ENCODE data around the gene CD274. TPM values are rescaled to one million over a fixed set of nuclear protein-coding genes. Genes with fewer than 3 reads are reported as not detected.

CD274 gene
- total RNA-seq: 20.8 and 22.7 TPM in 2 replicates

DNA sequence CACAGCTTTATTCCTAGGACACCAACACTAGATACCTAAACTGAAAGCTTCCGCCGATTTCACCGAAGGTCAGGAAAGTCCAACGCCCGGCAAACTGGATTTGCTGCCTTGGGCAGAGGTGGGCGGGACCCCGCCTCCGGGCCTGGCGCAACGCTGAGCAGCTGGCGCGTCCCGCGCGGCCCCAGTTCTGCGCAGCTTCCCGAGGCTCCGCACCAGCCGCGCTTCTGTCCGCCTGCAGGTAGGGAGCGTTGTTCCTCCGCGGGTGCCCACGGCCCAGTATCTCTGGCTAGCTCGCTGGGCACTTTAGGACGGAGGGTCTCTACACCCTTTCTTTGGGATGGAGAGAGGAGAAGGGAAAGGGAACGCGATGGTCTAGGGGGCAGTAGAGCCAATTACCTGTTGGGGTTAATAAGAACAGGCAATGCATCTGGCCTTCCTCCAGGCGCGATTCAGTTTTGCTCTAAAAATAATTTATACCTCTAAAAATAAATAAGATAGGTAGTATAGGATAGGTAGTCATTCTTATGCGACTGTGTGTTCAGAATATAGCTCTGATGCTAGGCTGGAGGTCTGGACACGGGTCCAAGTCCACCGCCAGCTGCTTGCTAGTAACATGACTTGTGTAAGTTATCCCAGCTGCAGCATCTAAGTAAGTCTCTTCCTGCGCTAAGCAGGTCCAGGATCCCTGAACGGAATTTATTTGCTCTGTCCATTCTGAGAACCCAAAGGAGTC is at the start of gene CD274:
Gene CD274 (plus strand): TSS at position 184 of the 733 bp plus-strand sequence. CDS start 5,572 bp downstream, outside the sequence.

DNA sequence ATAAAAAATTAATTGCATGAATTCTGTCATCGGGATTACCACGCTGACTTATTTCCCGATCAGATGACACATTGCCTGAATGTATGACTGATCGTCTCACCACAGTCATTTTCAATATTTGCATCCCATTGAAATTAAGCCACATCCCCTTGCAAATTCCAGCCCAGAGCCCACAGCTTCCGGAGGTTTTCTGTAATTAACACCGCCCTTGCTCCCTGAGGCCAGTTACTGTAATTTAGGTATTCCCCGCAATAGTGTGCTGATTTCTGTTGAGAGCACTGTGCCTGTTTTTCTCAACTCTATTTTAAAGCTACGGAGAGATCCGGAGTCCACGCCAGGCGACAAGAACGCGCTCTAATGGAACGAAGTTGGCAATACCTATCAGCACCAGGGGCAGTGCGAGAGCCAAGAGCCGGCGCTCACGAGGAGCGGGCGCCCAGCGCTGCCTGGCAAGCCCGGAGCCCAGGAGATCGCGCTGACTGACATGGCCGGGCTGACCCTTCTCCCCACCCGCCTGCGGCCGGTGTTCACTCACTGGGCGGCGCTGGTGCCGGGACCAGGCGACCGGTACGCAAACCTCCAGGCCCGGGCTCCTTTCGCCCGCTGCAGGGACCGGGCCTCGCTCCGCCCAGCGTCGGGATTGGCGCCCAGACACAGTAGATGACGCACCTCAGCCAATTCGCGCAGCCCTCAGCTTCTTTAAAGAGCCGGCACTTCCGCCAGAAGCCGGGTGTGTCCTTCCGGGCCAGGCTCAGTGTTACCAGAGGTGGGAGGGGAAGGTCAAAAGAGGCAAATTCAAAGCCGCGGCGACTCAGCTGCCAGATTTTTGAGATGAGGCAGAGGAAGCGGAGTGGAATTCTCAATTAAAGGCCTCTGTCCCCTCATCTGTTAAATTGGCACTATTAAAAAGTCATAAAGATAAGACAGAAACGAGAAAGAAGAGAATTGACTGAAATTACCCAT is 12.8 kb upstream of the CD274 start, which contains the start of gene PLGRKT:
Gene PLGRKT (minus strand): TSS at position 672 of the 963 bp plus-strand sequence. CDS start 5,948 bp downstream, outside the sequence.

DNA sequence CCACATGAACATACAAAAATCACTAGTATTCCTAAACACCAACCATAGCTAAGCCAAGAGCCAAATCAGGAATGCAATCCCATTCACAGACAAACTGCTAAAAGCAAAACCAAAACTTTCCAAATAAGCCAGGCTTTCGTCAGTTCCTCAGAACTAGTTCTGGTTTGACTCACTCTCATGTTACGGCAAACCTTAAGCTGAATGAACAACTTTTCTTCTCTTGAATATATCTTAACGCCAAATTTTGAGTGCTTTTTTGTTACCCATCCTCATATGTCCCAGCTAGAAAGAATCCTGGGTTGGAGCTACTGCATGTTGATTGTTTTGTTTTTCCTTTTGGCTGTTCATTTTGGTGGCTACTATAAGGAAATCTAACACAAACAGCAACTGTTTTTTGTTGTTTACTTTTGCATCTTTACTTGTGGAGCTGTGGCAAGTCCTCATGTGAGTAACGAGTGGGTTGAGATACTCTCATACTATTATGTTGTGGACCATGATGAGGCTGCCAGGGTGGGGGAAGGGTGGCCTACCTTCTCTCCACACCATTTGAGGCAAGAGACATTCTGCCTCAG is 60.1 kb downstream of the CD274 start, which contains the start of gene PDCD1LG2:
Gene PDCD1LG2 (plus strand): TSS at position 172 of the 572 bp plus-strand sequence. CDS start 12,016 bp downstream, outside the sequence.

Other genes with a start within 250 kb of the CD274 start
- gene INSL4, start 219.1 kb upstream of the CD274 start, total RNA-seq: not detected in 2 replicates
- gene RLN2, start 145.8 kb upstream of the CD274 start, total RNA-seq: 0.74 TPM in 1 of 2 replicates, not detected in the other
- not detected in 2 replicates for gene RLN1, start 110.7 kb upstream of the CD274 start, total RNA-seq
- 33.6 and 35.0 TPM in 2 replicates for gene PLGRKT, start 12.6 kb upstream of the CD274 start, total RNA-seq
- 26.4 and 27.8 TPM in 2 replicates for gene PDCD1LG2, start 60.0 kb downstream of the CD274 start, total RNA-seq
- gene RIC1, start 178.6 kb downstream of the CD274 start, total RNA-seq: 15.6 and 16.4 TPM in 2 replicates